H54 (cell line): Measurements from ENCODE around the gene HSPA12B.
A peak's percentile ranks its signal among the peaks of the same experiment; 100 is the strongest.

Source experiments
- DNase-seq: peaks from one replicate; pipeline ENCODE4 v3.0.0; 2011; ENCODE audit warnings: low spot score, mixed read lengths; ENCODE audit not compliant: insufficient read length
- FAIRE-seq: peaks from 3 replicates; lab custom pipeline; 2011; peaks lifted over from hg19 to GRCh38; lab: Jason Lieb, UNC
- POLR2A ChIP-seq: IDR thresholded peaks from 2 replicates; pipeline ENCODE4 v1.6.1; 2011; ENCODE audit warnings: low read depth, mild to moderate bottlenecking, low read length

HSPA12B gene

DNA sequence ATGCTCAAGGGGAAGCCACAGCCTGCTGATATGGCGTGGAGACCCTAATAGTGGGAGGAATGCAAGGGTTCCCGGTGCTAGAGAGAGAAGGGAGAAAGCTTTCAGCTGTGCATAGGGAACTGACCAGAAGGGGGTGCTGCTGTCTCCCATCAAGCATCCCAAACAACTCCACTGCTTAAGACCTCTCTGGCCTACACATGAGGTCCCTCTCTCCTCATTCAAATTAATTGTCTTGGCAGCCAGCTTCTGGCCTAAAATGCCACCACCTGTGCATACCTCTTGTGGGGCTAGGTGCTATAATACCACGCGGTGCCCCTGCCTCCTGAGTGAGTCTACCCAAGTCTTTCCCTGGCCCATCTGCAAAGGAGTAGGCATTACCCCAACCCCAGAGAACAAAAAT is 20.6 kb downstream of the HSPA12B start:
- DNase-seq: peak; percentile 85
- TF ChIP-seq POLR2A: no peak
- no peak for FAIRE-seq

DNA sequence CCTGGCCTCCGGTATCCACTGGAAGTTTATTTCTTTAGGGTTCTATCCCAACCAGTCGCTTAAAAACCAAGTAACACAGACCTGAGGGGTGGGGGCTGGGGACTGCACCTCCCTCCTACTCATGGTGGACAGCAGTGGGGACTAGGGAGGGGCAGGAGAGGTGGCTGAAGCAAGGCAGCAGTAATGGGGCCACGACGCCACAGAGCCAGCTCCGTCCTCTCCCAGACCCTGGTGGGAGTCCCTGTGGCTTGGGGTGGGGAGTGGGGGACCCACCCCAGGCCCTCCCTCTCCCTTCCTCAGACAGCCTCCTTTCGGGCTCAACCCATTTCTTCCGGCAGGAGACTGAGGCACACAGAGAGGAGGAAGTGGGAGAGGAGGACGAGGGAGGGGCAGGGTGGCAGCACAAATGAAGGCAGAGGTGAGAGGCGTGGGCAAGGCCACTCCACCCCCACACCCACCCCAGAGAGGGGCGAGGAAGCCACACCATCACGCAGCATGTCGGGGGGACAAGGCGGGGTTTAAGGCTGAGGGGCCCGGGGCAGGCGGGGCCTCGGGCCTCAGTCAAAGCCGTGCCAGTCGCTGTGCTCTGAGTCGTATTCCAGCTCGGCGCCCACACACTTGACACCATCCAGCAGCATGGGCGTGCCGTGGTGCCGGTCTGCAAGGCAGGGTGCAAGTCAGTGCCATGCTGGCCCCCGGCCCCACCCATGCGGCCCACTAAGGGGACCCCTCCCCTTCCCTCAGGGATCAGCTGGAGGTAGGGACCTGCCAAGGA is 21.2 kb downstream of the HSPA12B start:
- TF ChIP-seq POLR2A: no peak
- no peak for FAIRE-seq
- DNase-seq: no peak

- TF ChIP-seq POLR2A: no peak
- DNase-seq (no peak), FAIRE-seq (no peak)
Observed at GRCh38 chr20:3754276-3754630, 21.8 kb downstream of the HSPA12B start.

- DNase-seq (no peak), FAIRE-seq (no peak)
- no peak for TF ChIP-seq POLR2A
Observed at GRCh38 chr20:3755269-3755668, 22.8 kb downstream of the HSPA12B start.

- DNase-seq (no peak), FAIRE-seq (no peak)
- no peak for TF ChIP-seq POLR2A
Observed at GRCh38 chr20:3755814-3756480, 23.5 kb downstream of the HSPA12B start.

DNA sequence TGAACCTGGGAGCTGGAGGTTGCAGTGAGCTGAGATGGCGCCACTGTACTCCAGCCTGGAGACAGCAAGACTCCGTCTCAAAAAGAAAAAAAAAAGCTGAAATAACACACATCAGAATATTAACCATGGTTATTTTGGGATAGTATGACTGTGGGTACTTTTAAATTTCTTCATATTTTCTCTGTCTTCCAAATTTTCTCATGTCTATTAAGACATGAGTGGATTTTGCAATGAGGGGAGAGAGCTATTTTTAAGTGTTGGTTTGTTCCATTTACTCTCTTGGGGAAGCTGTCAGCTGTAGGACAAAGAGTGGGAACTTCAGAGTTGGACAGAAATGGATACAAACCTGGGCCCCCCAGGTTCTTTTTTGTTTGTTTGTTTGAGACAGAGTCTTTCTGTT is 24.8 kb downstream of the HSPA12B start:
- no peak for TF ChIP-seq POLR2A
- DNase-seq: no peak
- FAIRE-seq: no peak

- FAIRE-seq (no peak), DNase-seq (no peak)
- no peak for TF ChIP-seq POLR2A
Observed at GRCh38 chr20:3758566-3758965, 26.1 kb downstream of the HSPA12B start.

GRCh38 chr20:3759316-3759823 is 26.9 kb downstream of the HSPA12B start:
- DNase-seq (no peak), FAIRE-seq (no peak)
- no peak for TF ChIP-seq POLR2A

DNA sequence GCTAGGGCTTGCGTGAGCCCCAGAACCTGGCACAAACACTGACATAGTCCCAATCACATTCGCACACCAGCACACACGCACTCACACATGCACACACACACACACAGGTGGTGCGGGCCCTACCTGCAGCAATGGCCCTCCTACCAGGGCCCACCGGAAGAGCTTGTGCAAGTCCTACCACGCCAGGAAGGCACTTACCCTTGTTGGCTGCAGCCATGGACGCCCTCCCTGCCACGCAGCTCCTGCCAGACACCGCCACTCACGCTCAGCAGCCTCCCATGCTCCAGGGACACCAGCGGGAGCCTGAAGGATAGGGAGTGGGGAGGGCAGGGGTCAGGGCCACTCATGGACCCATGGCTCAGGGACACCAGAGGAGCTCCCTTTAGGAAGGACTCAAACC is 27.4 kb downstream of the HSPA12B start:
- FAIRE-seq (no peak), DNase-seq (no peak)
- TF ChIP-seq POLR2A: no peak

DNA sequence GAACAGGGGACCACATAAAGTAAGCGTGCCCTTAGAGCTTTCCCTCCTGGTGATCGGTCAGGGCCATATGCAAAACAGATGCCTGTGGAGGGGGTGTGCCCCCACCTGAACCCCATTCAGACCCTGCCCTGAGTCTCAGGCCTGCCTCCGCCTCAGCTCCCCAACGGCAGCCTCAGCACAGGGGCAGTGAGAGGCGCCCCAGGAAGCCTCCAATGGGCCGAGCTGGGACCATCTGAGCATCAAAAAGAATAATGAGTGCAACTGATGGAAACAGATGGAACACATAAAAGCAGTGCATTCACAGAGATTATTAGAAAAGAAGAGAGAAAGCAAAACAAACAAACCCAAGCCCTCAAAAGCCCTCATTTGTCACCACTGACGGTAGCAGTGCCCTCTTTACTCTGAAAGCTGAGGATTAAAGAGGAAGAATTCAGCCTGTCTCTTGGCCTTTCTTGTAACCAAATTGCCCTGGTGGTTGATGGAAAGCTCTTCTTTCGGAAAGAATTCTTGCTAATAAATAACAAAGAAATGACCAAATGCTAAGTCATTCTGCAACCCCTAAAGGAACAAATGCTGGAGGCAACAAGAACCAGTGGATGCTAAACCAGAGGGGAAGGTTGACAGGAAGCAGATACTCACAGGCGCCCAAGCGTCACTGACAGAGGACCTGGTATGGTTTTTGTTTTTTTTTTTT is 28.3 kb downstream of the HSPA12B start:
- no peak for TF ChIP-seq POLR2A
- DNase-seq: no peak
- FAIRE-seq: no peak

- no peak for TF ChIP-seq POLR2A
- FAIRE-seq: no peak
- no peak for DNase-seq
Observed at GRCh38 chr20:3763671-3764601, 31.5 kb downstream of the HSPA12B start.

DNA sequence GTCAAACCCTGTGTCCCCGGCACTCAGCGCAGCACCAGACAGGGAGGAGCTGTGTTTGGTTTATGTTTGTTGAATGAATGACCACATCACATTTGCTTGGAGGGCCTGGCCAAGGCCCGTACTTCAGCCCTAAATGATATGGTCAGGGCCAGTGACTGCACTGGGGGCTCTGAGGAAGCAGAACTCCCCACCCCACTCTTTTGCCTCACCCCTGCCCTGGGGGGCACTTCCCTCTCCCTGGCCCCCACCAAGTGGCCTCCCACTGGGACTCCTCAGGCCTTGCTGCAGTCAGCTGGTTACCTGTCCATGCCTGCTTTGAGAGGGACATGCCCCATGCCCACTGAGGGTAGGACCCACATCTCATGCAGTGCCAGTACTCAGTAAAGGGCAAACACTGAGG is 32.2 kb downstream of the HSPA12B start:
- TF ChIP-seq POLR2A: no peak
- FAIRE-seq (no peak), DNase-seq (no peak)

- DNase-seq (no peak), FAIRE-seq (no peak)
- no peak for TF ChIP-seq POLR2A
Observed at GRCh38 chr20:3765171-3765882, 32.8 kb downstream of the HSPA12B start.
